GM21367 (cell line): ENCODE results near the gene ZSWIM6.

ENCODE experiments used
- ATAC-seq: cut with Tn5 transposase; IDR thresholded peaks from one replicate; pipeline ENCODE4 v1.9.1; 2021; ENCODE audit not compliant: unreplicated experiment

ZSWIM6 gene

GRCh38 chr5:61330845-61331406, 1.1 kb upstream of the ZSWIM6 start:
- ATAC-seq, result peak; percentile 25

- peak; percentile 6 for ATAC-seq
Observed at GRCh38 chr5:61332358-61332749, 296 bp downstream of the ZSWIM6 start.

GRCh38 chr5:61332851-61333320, 828 bp downstream of the ZSWIM6 start:
- ATAC-seq, result no peak

GRCh38 chr5:61333321-61333953, 1.4 kb downstream of the ZSWIM6 start:
- ATAC-seq, result no peak

- ATAC-seq, result no peak
Observed at GRCh38 chr5:61333954-61334867, 2.2 kb downstream of the ZSWIM6 start.

- no peak for ATAC-seq
Observed at GRCh38 chr5:61334868-61335615, 3.0 kb downstream of the ZSWIM6 start.

GRCh38 chr5:61339764-61340163, 7.7 kb downstream of the ZSWIM6 start:
- ATAC-seq, result no peak

GRCh38 chr5:61340775-61341361, 8.8 kb downstream of the ZSWIM6 start:
- no peak for ATAC-seq

- no peak for ATAC-seq
Observed at GRCh38 chr5:61342071-61342501, 10.0 kb downstream of the ZSWIM6 start.

- no peak for ATAC-seq
Observed at GRCh38 chr5:61344187-61344944, 12.3 kb downstream of the ZSWIM6 start.

GRCh38 chr5:61346511-61346910, 14.5 kb downstream of the ZSWIM6 start:
- ATAC-seq, result no peak

- ATAC-seq, result no peak
Observed at GRCh38 chr5:61347080-61347479, 15.0 kb downstream of the ZSWIM6 start.

- no peak for ATAC-seq
Observed at GRCh38 chr5:61348447-61348846, 16.4 kb downstream of the ZSWIM6 start.

GRCh38 chr5:61349935-61350334, 17.9 kb downstream of the ZSWIM6 start:
- ATAC-seq, result no peak

GRCh38 chr5:61350535-61350934, 18.5 kb downstream of the ZSWIM6 start:
- no peak for ATAC-seq

GRCh38 chr5:61351733-61352132, 19.7 kb downstream of the ZSWIM6 start:
- ATAC-seq, result no peak

GRCh38 chr5:61352180-61352579, 20.1 kb downstream of the ZSWIM6 start:
- ATAC-seq, result no peak

GRCh38 chr5:61352612-61353156, 20.6 kb downstream of the ZSWIM6 start:
- ATAC-seq, result no peak

- no peak for ATAC-seq
Observed at GRCh38 chr5:61353293-61353692, 21.2 kb downstream of the ZSWIM6 start.

GRCh38 chr5:61354199-61354598, 22.1 kb downstream of the ZSWIM6 start:
- ATAC-seq, result no peak
